Right ventricle myocardium superior (tissue), 1 donor: ENCODE results near the gene SDC3. TPM values are rescaled to one million over a fixed set of nuclear protein-coding genes. Genes with fewer than 3 reads are reported as not detected.
A peak's percentile ranks its signal among the peaks of the same experiment; 100 is the strongest.

ENCODE experiments used
- ATAC-seq: fragments of 200-7000 bp; cut with Tn5 transposase; one replicate; pipeline ENCODE4 v1.9.1; 2020; ENCODE audit warnings: mild to moderate bottlenecking; ENCODE audit not compliant: poor library complexity
- DNase-seq: peaks from one replicate; pipeline ENCODE4 v3.0.0-alpha.2; 2020
- intact Hi-C: fragments of 100-400 bp; cut with DNase I; formaldehyde crosslinking; loops from one replicate; pipeline ENCODE4 v1.11.2; 2022
- total RNA-seq: library from RNA; stranded (reverse); fragmentation: NEBNext Ultra II Directional; extraction: Animal tissue kit (Norgen Biotek cat#: 25700); gene quantifications from one replicate; pipeline ENCODE4 v1.2.1, GENCODE V29; 2021
- donor health status: DM: no; HTN: yes; CAD: no; lungs with severe emphysema.

Gene SDC3
- total RNA-seq, 1 donor from 2014 or later, result 19.9 TPM

GRCh38 chr1:30845237-30845903 is 63.2 kb downstream of the SDC3 start:
- no peak for DNase-seq
- ATAC-seq, result no peak
- intact Hi-C loops, result no loop called here

- ATAC-seq (no peak), DNase-seq (no peak)
- intact Hi-C loops, result no loop called here
Measured at GRCh38 chr1:30844631-30845030, 63.9 kb downstream of the SDC3 start.

- intact Hi-C loops, result no loop called here
- ATAC-seq (no peak), DNase-seq (no peak)
Measured at GRCh38 chr1:30842697-30843354, 65.7 kb downstream of the SDC3 start.

GRCh38 chr1:30840904-30841598 is 67.5 kb downstream of the SDC3 start:
- DNase-seq, result peak; percentile 78
- intact Hi-C loops, result no loop called here
- peak; percentile 90 for ATAC-seq

- ATAC-seq (no peak), DNase-seq (no peak)
- intact Hi-C loops, result no loop called here
Measured at GRCh38 chr1:30839827-30840359, 68.7 kb downstream of the SDC3 start.

GRCh38 chr1:30838996-30839395 is 69.6 kb downstream of the SDC3 start:
- no peak for ATAC-seq
- no peak for DNase-seq
- intact Hi-C loops, result no loop called here

GRCh38 chr1:30837653-30838052 is 70.9 kb downstream of the SDC3 start:
- DNase-seq (no peak), ATAC-seq (no peak)
- intact Hi-C loops, result no loop called here

GRCh38 chr1:30834253-30834652 is 74.3 kb downstream of the SDC3 start:
- intact Hi-C loops, result no loop called here
- ATAC-seq, result no peak
- DNase-seq, result no peak

- intact Hi-C loops, result no loop called here
- no peak for ATAC-seq
Measured at GRCh38 chr1:30830537-30830936, 78.0 kb downstream of the SDC3 start.

GRCh38 chr1:30829889-30830288 is 78.7 kb downstream of the SDC3 start:
- DNase-seq (no peak), ATAC-seq (no peak)
- intact Hi-C loops, result no loop called here

More at GRCh38 chr1:30830537-30830936, 78.0 kb downstream of the SDC3 start:
- DNase-seq, result no peak

- ATAC-seq (no peak), DNase-seq (no peak)
- intact Hi-C loops, result no loop called here
Measured at GRCh38 chr1:30824736-30825429, 83.7 kb downstream of the SDC3 start.

- DNase-seq, result peak; percentile 96
- intact Hi-C loops, result no loop called here
Measured at GRCh38 chr1:30823969-30824735, 84.4 kb downstream of the SDC3 start.

GRCh38 chr1:30823627-30823968 is 85.0 kb downstream of the SDC3 start:
- DNase-seq (no peak), ATAC-seq (no peak)
- intact Hi-C loops, result no loop called here

More at GRCh38 chr1:30823969-30824735, 84.4 kb downstream of the SDC3 start:
- ATAC-seq, result peak; percentile 98

GRCh38 chr1:30822966-30823581 is 85.5 kb downstream of the SDC3 start:
- no peak for DNase-seq
- no peak for ATAC-seq
- intact Hi-C loops, result no loop called here

GRCh38 chr1:30822006-30822405 is 86.6 kb downstream of the SDC3 start:
- intact Hi-C loops, result no loop called here
- ATAC-seq (no peak), DNase-seq (no peak)

- intact Hi-C loops, result no loop called here
- DNase-seq, result no peak
- no peak for ATAC-seq
Measured at GRCh38 chr1:30820299-30820698, 88.3 kb downstream of the SDC3 start.
